Measurements from ENCODE around the gene SEC24D.

- TF ChIP-seq POLR2AphosphoS5 (IDR thresholded peaks at IDR 0.05): no peak
- no peak for TF ChIP-seq POLR2A (IDR thresholded peaks at IDR 0.05)
Observed at GRCh38 chr4:118829107-118829506, 6.8 kb downstream of the SEC24D start.

All from breast epithelium (tissue), 3 donors.